Immature natural killer cell (primary cell): ENCODE data around the gene RCOR2. TPM values are rescaled to one million over a fixed set of nuclear protein-coding genes. Genes with fewer than 3 reads are reported as not detected.

Experiments used
- DNase-seq, 3 donors: peaks; one replicate each; pipeline ENCODE4 v3.0.0; 2022; ENCODE audit warnings: mixed read lengths in 1 of 3
- H3K27ac Mint-ChIP-seq, 6 donors: one replicate each; pipeline ENCODE4 v1.8.0; 2020; ENCODE audit warnings: mixed read lengths in 6 of 6, mild to moderate bottlenecking in 5 of 6, inconsistent platforms in 4 of 6, moderate library complexity in 3 of 6
- H3K27me3 Mint-ChIP-seq, 3 donors: one replicate each; pipeline ENCODE4 v1.8.0; 2020 to 2021; ENCODE audit warnings: low read depth in 3 of 3, mild to moderate bottlenecking in 3 of 3, mixed read lengths in 3 of 3, moderate library complexity in 3 of 3, inconsistent platforms in 1 of 3
- H3K36me3 Mint-ChIP-seq, 3 donors: one replicate each; pipeline ENCODE4 v1.8.0; 2020; ENCODE audit warnings: mixed read lengths in 3 of 3, inconsistent platforms in 2 of 3, mild to moderate bottlenecking in 2 of 3
- H3K4me1 Mint-ChIP-seq, 2 donors: one replicate each; pipeline ENCODE4 v1.8.0; 2020; ENCODE audit warnings: inconsistent platforms in 2 of 2, mild to moderate bottlenecking in 2 of 2, mixed read lengths in 2 of 2, moderate library complexity in 1 of 2
- H3K4me3 Mint-ChIP-seq, 5 donors: one replicate each; pipeline ENCODE4 v1.8.0; 2020; ENCODE audit warnings: mild to moderate bottlenecking in 5 of 5, mixed read lengths in 5 of 5, inconsistent platforms in 3 of 5, moderate library complexity in 3 of 5
- H3K9me3 Mint-ChIP-seq, 6 donors: one replicate each; pipeline ENCODE4 v1.8.0; 2020; ENCODE audit warnings: mild to moderate bottlenecking in 6 of 6, mixed read lengths in 6 of 6, inconsistent platforms in 4 of 6, moderate library complexity in 3 of 6
- polyA plus RNA-seq, 3 donors: library from polyadenylated mRNA; unstranded; fragments of 300-500 nt; fragmentation: Illumina TruSeq; gene quantifications; one replicate each; pipeline ENCODE4 v1.2.3, GENCODE V29; 2021

The RCOR2 gene
- polyA plus RNA-seq, 3 donors from 2014 or later: not detected

DNA sequence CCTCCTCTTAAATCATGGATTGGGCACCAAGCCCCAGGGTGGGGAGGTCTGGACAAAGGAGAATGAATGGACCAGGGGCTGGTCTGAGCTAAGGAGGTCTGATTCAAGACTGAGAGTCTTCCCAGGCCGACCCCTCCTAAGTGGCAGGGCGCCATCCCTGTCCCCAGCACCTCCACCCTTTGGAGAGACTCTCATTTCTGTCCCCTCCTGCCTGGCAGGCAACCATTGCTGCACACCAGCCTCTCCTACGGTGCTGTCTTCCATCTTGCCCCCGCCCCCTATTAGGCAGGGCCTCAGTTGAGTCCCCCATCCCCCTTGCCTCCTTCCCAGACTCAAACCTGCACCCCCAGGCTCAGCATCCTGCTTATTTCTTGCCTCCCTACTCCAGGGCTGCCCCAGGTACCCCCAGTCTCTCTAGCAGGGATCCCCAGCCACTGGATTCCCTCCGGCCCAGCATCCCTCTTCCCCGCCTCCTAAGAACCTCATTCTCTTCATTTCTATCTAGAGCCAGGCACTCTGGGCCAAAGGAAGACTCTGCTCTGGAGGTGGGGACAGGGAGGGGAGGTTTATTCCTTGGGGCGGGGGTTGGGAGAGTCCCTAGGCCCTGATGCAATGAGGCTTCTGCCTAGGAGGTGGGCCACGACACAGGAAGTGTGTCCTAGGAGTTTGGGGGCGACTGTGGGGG, 1.7 kb upstream of the RCOR2 start:
- Mint-ChIP-seq H3K9me3 (no peaks in the 10 kb centered on the region), H3K4me1 (peaks cover 11 to 17% of the 10 kb centered on the region in 2 donors), H3K27me3 (peaks cover under 1 to 9% (median 6%) of the 10 kb centered on the region in 3 donors), H3K4me3 (peak overlapping the region; percentile 32 to 72 (median 60)), H3K27ac (peak overlapping the region in 1 of 6 donors; percentile 50), H3K36me3 (no peaks in the 10 kb centered on the region)
- DNase-seq: no peak

DNA sequence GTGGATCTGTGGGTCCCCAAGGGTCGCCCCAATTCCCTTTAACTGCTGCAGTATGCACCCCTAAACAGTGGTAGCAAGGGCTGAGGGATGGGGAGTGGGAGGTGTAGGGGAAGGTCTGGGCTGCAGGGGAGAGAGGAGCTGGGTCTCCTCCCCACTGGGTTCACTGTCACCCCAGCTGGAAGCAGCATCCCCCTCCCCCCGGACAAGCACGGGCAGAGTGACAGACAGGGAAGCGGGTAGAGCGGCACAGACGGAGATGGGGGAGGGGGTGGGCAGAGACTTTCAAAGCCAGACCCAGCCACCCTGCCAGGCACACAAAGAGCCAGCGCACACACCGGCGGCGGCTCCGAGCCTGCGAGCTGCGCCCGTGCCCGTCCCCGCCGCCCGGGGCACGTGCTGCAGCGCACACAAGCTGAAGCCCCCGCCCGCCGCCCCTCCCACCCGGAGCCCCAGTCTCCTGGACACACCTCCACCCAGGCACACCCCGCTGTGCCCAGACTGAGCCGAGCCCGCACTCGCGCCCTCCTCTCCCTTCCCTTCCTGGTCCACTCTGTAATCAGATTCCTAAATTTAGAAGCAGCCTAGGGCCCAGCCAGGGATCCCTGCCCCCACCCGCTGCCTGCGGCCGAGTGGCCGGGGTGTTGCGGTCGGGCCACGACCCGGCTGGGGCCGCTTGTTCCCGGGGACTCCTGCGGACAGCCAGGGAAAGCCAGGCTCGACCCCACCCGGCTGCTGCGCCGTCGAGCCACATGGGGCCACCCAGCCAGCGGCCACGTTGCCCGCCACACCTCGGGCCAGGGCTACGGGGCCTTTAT, 935 bp upstream of the RCOR2 start:
- Mint-ChIP-seq H3K36me3 (no peaks in the 10 kb centered on the region), H3K4me3 (peak overlapping the region; percentile 42 to 67 (median 57)), H3K9me3 (no peaks in the 10 kb centered on the region), H3K27ac (no peak overlapping the region), H3K4me1 (peaks cover 11 to 17% of the 10 kb centered on the region in 2 donors), H3K27me3 (peaks cover 2 to 9% (median 6%) of the 10 kb centered on the region in 3 donors)
- peak; percentile 30 to 39 (median 33) for DNase-seq

DNA sequence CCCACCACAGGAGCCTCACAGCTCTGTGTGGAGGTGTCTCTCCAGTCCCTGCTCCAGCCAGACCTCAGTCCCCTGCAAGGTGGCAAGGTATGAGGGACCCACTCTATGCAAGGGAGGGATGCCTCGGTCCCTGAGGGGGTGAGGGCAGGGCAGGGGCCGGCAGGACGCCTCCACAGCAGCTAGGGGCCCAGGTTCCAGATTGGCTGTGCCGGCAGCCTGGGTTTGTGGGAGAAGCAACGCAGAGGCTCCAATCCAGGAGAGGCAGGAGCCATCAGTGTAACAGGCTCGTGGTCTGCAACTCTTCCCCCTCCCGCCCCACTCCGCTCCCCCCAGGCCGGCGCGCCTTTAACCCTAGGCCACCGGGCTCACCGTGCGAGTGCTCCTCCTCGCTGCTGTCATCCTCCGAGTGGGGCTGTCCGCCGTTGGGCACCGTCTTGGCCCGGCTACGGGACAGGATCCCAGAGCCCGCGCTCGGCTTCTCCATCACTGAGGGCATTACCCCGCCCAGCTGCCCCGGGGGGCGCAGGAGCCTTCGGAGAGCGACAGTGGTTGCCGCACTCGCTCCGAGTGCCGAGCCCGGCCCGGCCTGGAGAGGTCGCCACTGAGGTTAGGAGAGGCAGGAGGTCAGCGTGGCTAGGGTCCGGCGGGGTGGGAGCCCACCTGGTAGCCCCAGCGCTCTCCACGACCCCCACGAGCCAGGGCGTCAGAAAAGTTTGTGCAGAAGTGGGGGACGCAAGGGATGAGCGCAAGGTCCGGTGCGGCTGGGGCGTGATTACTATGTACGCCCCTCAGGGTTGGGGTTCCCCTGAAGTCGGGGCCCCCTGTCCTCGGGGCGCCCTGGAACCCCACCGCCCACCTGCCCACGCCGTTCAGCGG, 765 bp downstream of the RCOR2 start:
- peak; percentile 26 to 38 (median 31) for DNase-seq
- no peaks in the 10 kb centered on the region for H3K36me3 Mint-ChIP-seq
- H3K9me3 Mint-ChIP-seq: no peaks in the 10 kb centered on the region
- peaks cover 2 to 4% (median 3%) of the 10 kb centered on the region in 3 donors for H3K27me3 Mint-ChIP-seq
- peaks cover 11 to 17% of the 10 kb centered on the region in 2 donors for H3K4me1 Mint-ChIP-seq
- peak overlapping the region in 1 of 6 donors; percentile 65 for H3K27ac Mint-ChIP-seq
- H3K4me3 Mint-ChIP-seq: peak overlapping the region; percentile 78 to 87 (median 84)

DNA sequence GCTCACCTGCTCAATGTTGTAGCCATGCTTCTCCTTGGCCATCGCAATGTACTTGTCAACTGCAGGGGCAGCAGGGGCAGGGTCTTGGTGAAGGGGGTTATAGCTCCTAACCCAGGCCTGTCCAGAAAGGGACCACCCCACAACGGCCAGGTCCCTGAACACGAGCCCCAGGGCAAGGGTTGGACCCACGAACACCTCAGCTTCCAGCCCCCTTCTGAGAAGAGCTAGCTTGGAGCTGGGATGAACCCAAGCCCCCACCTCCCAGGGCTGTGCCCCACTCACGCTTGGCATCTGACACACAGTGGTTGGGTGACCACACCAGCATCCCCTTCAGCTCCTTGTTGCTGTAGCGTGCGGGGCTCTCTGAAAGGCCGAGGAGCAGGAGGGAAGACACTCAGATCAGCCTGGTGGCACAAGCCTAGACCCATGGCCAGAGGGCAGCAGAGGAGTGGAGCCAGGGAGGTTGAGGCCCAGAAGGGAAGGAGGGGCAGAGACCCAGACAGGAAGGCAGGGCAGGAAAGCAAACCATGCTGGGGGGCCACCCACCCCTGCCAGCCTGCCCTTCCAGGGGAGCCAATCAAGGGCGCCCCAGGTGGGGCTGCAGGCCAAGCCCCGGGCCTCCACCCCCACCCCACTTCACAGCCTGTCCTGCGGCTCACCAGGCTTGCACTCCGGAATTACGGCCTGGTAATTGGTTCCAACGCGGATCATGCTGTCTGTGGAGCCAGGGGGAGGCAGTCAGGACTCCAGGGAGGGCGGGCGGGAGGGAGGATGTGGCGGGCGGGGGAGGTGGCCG, 1.9 kb downstream of the RCOR2 start:
- Mint-ChIP-seq H3K4me3 (peak overlapping the region in 3 of 5 donors; percentile 20 to 58 (median 33)), H3K27me3 (peaks cover 2 to 3% (median 3%) of the 10 kb centered on the region in 3 donors), H3K9me3 (no peaks in the 10 kb centered on the region), H3K27ac (no peak overlapping the region), H3K4me1 (peaks cover 11 to 17% of the 10 kb centered on the region in 2 donors), H3K36me3 (no peaks in the 10 kb centered on the region)
- DNase-seq: no peak

DNA sequence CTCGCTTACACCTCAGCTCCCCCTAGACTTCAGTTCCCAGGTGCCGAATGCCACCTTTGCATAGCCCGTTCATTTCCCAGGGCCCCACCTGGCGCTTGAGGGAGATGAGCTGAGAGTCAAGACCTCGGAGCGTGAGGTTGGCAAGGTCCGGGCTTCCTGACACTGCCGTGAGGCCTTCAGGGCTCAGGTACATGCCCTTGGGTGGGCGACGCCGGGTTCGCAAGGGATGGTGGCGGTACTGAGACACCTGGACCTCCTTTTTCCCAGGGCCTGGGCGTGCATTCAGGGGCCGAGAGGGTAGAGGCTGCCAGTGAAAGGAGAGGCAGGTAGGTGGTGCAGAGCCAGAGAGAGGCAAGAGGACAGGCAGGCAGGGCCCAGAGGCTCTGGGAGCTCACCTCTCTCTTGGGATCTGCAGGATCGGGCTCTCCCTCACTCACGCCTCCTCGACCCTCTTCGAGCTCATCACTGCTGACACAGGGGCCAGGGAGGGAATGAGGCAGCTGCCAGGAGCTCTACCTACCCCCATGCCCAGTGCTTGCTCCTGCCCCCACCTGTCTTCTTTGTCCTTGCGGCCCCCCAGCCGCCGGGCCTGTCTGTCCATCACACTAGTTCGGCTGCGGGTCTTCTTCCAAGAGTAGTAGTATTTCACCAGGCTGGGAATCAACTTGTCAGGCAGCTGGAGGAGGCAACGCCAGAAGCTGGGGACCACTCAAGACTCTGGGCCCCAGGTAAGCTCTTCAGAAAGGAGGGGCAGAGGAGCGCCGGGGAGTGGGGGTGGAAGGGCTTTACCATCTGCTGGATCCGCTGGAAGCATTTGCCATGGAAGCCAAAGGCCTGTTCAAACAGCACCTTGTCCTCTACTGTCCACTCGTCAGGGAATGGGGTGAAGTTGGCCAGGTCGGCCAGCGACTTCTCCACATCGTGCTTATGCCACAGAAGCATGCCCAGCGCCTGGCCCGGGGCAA, 2.8 kb downstream of the RCOR2 start:
- DNase-seq: no peak
- H3K4me3 Mint-ChIP-seq: no peak overlapping the region

DNA sequence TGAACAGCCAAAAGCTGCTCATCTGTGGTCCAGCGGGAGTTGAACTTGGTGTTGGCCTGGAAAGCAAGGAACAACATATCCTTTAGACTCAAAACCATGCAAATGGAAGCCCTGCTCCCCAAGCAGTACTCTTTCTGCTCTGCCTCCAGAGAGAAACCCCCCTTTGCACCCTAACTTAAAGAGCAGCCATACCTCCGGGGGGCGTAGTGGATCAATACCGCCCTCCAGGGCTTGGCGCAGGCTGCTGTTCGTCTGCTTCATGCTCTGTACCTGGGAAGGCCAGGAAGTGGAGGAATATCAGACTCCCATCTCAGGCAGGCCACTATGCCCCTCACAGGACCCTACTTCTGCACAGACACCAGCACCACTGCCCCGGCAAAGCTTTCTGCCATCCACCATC, 4.3 kb downstream of the RCOR2 start:
- H3K4me1 Mint-ChIP-seq: peaks cover 3 to 10% of the 10 kb centered on the region in 2 donors
- H3K27ac Mint-ChIP-seq: peak overlapping the region in 1 of 6 donors; percentile 49
- peaks cover 2 to 3% (median 2%) of the 10 kb centered on the region in 3 donors for H3K27me3 Mint-ChIP-seq
- H3K36me3 Mint-ChIP-seq: no peaks in the 10 kb centered on the region
- H3K9me3 Mint-ChIP-seq: no peaks in the 10 kb centered on the region
- DNase-seq: no peak
- H3K4me3 Mint-ChIP-seq: no peak overlapping the region

More for the DNA sequence above, 2.8 kb downstream of the RCOR2 start:
- no peaks in the 10 kb centered on the region for H3K36me3 Mint-ChIP-seq
- peaks cover 2 to 3% (median 3%) of the 10 kb centered on the region in 3 donors for H3K27me3 Mint-ChIP-seq
- H3K27ac Mint-ChIP-seq: no peak overlapping the region
- H3K4me1 Mint-ChIP-seq: peaks cover 11 to 15% of the 10 kb centered on the region in 2 donors
- H3K9me3 Mint-ChIP-seq: no peaks in the 10 kb centered on the region

DNA sequence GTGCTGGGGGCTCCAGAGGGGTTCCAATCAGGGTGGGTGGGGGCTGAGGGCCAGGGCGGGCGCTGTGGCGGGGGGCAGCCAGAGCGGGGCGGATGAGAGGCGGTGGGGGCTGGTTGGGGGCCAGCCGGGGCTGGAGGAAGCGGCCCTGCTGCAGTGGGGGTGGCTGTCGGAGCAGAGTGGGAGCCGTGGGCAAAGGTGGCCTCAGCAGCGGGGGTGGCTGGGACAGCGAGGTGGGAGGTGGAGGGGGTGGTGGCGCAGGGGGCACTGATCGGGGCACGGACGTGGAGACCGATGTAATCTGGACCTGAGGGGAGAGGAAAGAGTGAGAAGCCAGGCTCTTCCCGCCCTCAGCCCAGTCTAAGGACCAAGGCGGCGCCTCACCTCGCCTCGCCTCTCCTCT, 5.1 kb downstream of the RCOR2 start:
- Mint-ChIP-seq H3K9me3 (no peaks in the 10 kb centered on the region), H3K27ac (peak overlapping the region in 1 of 6 donors; percentile 49), H3K27me3 (peaks cover 1 to 3% (median 2%) of the 10 kb centered on the region in 3 donors), H3K4me1 (peaks cover 0 to 8% of the 10 kb centered on the region in 2 donors), H3K4me3 (no peak overlapping the region), H3K36me3 (no peaks in the 10 kb centered on the region)
- DNase-seq: no peak

DNA sequence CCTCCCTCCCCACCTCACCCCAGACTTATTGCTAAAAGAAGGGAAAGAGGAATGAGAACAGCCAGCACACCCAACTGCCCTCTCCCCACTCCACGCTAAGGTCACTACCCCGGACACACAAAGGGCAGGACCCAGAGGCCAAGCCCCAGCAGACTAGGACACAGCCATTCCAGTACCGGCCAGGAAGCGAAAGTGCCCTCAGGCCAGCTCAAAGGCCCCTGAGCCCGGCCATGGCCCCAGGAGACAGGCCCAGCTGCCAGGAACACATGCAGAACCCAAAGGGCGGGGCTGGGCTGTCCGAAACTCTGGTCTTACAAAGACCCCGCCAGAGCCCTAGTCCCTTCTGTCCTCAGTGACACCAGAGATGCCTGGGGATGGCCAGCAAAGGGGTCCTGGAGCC, 5.5 kb downstream of the RCOR2 start:
- Mint-ChIP-seq H3K4me3 (no peak overlapping the region), H3K27ac (no peak overlapping the region)
- DNase-seq: no peak

DNA sequence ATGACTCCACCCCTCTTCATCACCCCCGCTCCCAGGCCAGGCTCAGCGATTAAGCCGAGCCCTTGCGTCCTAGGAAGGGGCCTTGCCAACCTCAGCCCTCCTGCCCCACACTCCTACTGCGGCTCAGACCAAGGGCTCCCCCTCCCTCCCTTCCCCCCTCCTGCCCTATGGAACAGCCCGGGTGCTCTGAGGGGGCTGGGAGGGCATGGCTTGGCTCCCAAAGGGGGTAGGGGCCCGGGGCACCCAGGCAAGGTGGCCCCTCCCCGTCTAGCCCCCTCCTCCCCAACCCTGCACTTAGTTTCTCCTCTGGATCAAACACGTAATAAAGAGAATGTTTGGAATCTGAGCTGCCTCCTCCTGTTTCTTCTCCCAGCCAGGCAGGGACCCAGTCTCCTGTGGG, 6.3 kb downstream of the RCOR2 start:
- no peaks in the 10 kb centered on the region for H3K9me3 Mint-ChIP-seq
- peaks cover 0 to 7% of the 10 kb centered on the region in 2 donors for H3K4me1 Mint-ChIP-seq
- H3K4me3 Mint-ChIP-seq: no peak overlapping the region
- peaks cover 0 to 4% (median 4%) of the 10 kb centered on the region in 3 donors for H3K36me3 Mint-ChIP-seq
- no peak overlapping the region for H3K27ac Mint-ChIP-seq
- peaks cover 1 to 3% (median 2%) of the 10 kb centered on the region in 3 donors for H3K27me3 Mint-ChIP-seq
- no peak for DNase-seq

More for the DNA sequence above, 5.5 kb downstream of the RCOR2 start:
- no peaks in the 10 kb centered on the region for H3K9me3 Mint-ChIP-seq
- H3K27me3 Mint-ChIP-seq: peaks cover 1 to 3% (median 2%) of the 10 kb centered on the region in 3 donors
- no peaks in the 10 kb centered on the region for H3K36me3 Mint-ChIP-seq
- peaks cover 0 to 7% of the 10 kb centered on the region in 2 donors for H3K4me1 Mint-ChIP-seq

DNA sequence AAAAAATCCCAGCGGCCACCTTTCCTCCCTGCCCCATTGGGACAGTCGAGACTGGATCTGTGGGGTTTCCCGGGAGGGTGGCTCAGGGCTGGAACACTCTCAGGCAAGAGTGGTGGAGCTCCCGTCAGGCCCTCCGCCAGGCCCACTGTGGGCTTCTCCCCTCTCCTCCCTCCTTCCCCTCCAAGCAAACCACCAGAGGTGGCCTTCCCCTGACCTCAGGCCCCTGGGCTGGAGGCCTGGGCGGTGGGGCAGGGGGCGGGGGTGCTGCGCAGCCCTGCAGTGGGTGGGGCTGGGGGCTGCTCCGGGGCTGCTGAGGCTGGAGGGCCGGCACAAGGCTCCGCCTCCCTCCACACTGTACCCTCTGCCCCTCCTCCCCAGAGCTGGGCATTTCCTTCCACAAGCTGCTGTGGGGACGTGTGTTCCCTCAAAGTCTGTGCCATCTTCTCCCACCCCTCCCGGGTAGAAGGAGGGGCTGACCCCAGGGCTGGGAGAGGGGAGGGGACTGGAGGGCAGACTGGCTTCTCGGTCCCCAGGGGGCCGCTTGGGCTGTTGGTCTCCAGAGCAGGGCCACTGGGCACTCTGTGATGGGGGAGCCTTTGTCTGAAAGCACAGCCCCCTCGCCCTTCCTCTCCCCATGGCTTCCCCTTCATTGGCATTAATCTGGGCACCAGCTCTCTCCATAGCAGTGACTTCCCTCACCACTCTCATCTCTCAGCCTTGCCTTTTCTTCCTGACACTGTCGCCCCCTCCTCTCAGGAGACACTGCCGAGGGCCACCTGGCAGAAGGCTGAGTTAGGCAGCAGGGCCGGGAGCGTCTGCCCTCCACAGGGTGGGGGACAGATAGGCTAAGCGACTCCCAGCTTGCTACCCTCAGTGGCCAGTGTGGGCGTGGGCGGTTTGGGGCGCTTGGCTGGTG, 7.1 kb downstream of the RCOR2 start:
- H3K4me1 Mint-ChIP-seq: peaks cover 0 to 8% of the 10 kb centered on the region in 2 donors
- DNase-seq: no peak
- no peak overlapping the region for H3K4me3 Mint-ChIP-seq
- peak overlapping the region in 1 of 6 donors; percentile 34 for H3K27ac Mint-ChIP-seq
- peaks cover 0 to 2% (median 1%) of the 10 kb centered on the region in 3 donors for H3K27me3 Mint-ChIP-seq
- no peaks in the 10 kb centered on the region for H3K9me3 Mint-ChIP-seq
- H3K36me3 Mint-ChIP-seq: peaks cover 0 to 4% (median 4%) of the 10 kb centered on the region in 3 donors
